ENCODE results near the gene CD99L2. TPM values are rescaled to one million over a fixed set of nuclear protein-coding genes. Genes with fewer than 3 reads are reported as not detected.
"Not testable (repeated sequence)": the region's sequence is repeated elsewhere in the genome, so short reads cannot be mapped to it uniquely, and the experiment has no call there.

CD99L2 gene
- total RNA-seq, 1 donor from 2014 or later, result 68.3 TPM

DNA sequence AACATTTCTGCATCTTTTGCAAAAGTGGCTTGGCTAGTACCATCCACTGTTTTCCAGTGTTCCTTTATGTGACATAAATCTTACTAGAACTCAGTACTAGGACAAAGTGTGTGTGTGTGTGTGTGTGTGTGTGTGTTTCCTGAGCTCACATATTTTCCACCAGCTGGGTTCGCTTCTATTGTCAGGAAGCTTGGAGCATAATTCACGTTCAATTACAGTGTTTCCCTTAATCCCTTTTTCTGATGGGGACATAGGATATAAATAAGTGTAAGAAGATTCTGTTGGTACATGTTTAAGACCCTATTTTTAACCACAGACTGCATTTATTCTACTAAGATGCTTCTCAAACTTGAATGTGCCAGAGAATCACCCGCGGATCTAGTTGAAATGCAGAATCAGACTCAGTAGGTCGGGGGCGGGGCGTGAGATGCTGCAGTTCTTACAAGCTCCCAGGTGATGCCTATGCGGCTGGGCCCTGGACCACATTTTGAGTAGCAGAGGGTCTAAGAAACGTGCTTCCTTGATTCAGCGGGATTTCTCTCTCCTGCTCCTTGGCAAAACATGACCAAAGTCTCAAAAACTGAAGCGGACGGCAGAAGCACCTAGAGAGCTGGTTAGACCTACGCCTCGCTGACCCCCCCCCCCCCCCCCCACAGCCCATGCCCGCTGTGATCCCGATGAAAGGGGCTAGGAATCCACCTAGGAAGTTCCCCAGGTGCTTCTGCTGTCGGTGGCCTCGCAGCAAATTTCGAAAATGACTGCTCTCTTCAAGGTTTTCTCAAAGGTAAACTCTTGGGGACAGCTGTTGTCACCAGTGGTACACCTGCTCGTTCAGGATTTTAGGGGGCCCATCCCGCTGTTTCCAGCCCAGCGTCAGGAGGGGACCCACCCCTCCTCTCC is 797 bp downstream of the CD99L2 start:
- no peak for DNase-seq (ENCODE audit: low spot score)

DNA sequence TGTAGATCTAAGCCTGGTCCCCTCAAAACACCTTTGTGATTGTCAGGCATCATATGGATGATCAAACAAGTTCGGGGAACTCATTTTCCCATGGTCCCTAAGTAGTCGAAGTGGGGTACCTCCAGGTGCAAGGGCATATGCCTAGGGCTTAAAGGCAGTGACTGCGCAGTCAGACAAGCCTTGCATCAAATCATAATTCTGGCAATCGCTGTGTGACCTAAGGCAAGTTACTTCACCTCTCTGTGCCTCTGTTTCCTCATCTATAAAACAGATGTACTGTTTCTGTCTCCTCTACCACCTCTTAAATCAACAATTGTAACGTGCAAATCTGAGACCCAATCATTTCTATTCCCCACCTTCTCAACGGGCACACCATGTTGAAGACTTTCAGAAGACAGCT is 1.8 kb downstream of the CD99L2 start:
- no peak for DNase-seq (ENCODE audit: low spot score)

- DNase-seq (ENCODE audit: low spot score), result no peak
Measured at GRCh38 chrX:150893936-150894335, 4.5 kb downstream of the CD99L2 start.

DNA sequence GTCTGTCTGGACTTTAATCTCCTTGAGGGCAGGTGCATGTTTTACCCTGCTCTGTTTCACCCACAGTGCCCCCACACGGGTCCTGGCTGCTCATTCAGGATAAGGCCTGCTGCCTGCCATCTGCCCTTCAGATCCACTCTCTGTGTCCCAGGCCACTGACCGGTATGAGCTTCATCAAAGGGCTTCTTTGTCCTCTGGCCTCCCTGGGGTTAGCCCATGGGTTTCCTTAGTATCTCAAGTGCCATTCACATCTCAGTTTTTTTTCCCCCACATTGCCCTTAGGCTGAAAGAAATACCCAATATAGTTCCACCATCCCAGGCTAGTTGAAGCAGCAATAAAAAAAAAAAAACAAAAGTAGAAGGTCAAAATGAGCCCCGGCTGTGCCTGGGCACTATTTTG is 9.3 kb downstream of the CD99L2 start:
- no peak for DNase-seq (ENCODE audit: low spot score)

DNA sequence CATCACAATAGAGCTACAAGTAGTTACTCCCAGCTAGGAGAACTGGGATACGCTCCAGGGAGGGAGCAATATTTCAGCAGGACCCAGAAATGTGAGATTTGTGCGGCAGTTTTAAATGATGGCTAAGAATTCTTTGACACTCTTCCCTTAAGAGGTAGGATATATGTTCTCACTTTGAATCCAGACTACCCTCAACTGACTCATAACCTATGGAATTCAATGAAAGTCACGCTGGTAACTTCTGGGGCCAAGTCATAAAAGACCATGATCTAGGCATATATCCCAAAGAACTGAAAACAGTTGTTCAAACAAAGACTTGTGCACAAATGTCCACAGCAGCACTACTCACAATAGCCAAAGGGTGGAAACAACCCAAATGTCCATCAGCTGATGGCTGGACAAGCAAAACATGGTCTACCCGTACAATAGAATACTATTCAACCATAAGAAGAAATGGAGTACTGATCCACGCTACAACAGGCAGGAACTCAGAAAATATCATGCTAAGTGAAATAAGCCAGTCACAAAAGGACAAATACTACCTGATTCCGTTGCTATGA is 10.5 kb downstream of the CD99L2 start:
- no peak for DNase-seq (ENCODE audit: low spot score)

- DNase-seq (ENCODE audit: low spot score), result not testable (repeated sequence)
Measured at GRCh38 chrX:150887268-150887667, 11.2 kb downstream of the CD99L2 start.

DNA sequence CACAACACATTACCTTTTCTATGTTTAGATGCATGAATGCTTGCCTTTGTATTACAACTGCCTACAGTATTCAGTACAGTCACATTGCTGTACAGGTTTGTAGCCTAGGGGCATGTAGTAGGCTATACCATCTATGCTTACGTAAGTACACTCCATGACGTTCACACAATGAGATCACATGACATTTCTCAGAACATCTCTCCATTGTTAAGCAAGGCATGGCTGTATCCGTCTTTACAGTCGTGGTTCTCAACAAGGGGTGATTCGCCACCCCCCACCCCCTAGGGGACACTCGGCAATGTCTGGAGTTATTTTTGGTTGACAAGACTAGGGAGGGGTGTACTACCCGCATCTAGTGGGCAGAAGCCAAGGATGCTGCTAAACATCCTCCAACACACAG is 12.1 kb downstream of the CD99L2 start:
- no peak for DNase-seq (ENCODE audit: low spot score)

DNA sequence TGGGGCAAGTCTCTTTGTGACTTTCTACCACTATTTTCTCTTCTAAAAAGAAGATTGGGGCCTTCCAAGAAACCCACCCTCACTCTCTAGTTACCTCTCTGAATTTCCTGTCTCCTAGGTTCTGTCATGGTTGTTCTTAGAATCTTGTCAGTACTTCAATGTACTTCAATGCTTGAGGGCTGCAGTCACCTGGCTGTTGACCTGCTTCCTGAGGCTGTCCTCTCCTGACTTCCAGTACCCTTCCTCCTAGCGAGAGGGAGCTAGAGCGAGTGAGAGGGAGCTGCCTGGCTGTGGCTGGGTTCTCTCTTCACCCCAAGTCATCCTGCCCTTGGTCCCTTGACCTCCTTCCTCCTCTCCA is 17.7 kb downstream of the CD99L2 start:
- no peak for DNase-seq (ENCODE audit: low spot score)

GRCh38 chrX:150879855-150880807 is 18.3 kb downstream of the CD99L2 start:
- no peak for DNase-seq (ENCODE audit: low spot score)

- not testable (repeated sequence) for DNase-seq (ENCODE audit: low spot score)
Measured at GRCh38 chrX:150875621-150876020, 22.8 kb downstream of the CD99L2 start.

DNA sequence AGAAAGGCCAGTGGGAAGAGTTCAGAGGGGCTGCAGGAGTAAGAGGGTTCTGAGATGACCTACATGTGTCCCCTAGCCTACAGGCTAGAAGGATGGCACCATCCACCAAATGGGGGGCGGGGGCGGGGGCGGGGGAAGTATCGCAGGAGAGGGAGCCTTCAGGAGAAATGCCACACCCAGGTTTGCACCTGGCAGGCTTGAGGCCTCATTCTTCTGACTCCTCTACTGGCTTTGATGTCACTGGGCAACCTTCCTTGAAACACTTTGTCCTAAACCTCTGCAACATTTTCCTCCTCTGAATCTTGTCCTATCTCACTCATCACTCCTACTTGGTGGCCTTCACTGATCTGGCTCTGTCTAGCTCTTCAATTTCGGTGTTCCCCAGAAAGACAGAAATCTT is 24.0 kb downstream of the CD99L2 start:
- no peak for DNase-seq (ENCODE audit: low spot score)

DNA sequence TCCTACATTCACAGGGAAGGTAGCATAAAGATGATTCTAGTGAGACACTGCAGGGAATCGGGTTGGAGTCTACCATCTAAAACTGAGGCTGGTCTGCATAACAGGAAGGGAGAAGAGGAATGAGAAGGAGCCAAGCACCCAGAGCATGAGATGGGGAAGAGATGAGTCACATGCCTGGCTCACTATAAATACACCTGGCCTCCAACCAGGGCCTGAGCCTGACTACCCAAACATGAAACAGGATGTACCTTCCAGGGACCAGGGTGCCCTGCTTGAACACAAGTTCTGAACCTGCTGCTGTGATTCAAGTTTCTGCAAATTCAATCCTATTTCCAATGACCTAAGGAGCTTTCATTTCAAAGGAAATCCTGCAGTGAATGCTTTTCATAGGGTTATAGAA is 24.9 kb downstream of the CD99L2 start:
- DNase-seq (ENCODE audit: low spot score), result no peak

GRCh38 chrX:150872773-150873336 is 25.6 kb downstream of the CD99L2 start:
- DNase-seq (ENCODE audit: low spot score), result no peak

DNA sequence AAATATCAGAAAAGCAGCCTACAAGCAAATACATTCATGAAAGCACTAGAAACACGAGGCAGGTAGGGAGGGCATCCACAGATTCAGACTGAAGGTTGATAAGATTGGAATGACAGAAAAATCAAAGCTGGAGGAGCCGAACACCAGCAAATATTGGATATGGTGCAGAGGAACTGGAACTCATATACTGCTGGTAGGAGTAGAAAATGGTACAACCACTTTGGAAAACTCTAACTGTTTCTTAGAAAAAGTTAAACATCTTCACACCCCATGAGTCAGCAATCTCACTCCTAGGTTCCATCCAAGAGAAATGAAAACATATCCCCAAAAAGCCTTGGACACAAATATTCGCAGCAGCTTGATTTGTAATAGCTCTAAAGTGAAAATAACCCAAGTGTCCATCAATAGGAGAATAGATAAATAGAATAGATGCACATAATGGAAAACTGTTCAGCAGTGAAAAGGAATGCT is 27.1 kb downstream of the CD99L2 start:
- DNase-seq (ENCODE audit: low spot score), result no peak

GRCh38 chrX:150870487-150871340 is 27.8 kb downstream of the CD99L2 start:
- DNase-seq (ENCODE audit: low spot score), result no peak

DNA sequence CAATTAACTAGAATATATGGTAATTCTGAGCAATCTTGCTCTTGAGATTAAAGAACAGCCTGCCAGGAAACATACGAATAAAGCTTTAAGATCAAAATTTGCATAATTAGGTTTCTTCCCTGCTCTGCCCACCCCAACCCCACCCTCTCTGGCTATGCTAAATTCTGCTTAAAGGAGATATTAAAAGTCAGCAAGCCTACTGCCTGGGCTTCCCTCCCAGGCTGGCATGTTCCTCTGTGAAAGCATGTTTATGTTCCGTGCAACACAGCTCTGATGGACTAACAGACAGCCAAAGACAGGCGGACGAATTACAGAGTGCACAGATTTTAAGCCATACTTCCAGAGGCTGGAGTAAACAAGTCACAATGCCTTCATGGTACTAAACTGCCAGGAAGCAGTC is 28.4 kb downstream of the CD99L2 start:
- DNase-seq (ENCODE audit: low spot score), result no peak

GRCh38 chrX:150869450-150869849 is 29.0 kb downstream of the CD99L2 start:
- DNase-seq (ENCODE audit: low spot score), result no peak

DNA sequence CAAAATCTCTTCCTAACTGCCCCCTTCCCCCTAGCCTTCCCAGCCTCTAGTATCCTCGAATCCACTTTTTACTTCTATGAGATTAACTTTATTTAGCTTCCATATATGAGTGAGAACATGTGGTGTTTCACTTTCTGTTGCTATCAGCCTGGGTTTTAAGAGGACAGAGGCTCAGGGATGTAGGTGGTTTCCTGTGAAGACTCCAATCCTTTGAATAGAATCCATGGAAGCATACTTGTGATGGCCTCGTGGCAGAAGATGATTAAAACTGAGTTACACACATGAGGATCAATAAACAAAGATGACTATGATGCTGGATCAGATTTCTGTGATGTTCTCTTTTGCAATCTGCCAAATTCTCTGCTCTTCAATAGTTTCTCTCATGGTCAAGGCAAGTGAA is 29.8 kb downstream of the CD99L2 start:
- DNase-seq (ENCODE audit: low spot score), result no peak

GRCh38 chrX:150864127-150864526 is 34.3 kb downstream of the CD99L2 start:
- DNase-seq (ENCODE audit: low spot score), result no peak

DNA sequence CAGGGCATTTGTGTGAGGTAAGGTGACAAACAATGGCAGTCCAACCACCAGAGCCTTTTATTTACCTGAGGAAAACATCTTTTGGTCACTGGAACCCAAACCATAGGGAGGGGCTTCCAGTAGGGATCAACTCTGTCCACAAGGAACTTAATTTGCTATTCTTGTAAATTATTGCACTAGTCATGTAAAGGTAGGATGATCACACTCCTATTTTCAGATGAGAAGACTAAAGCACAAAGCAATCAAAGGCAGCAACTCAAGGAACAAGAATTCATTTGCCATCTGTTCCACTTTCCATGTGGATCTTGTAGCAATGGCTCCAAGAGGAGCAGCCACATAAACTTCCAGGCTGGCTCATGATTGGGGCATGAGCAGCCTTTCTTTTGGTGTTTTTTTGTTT is 35.3 kb downstream of the CD99L2 start:
- no peak for DNase-seq (ENCODE audit: low spot score)
